Lower lobe of right lung (tissue), 2 donors: ENCODE measurements around the gene ZMPSTE24. TPM values are rescaled to one million over a fixed set of nuclear protein-coding genes. Genes with fewer than 3 reads are reported as not detected.

Experiments used
- ATAC-seq, 2 donors: fragments of 200-7000 bp; cut with Tn5 transposase; one replicate each; pipeline ENCODE4 v1.9.1; 2020 to 2022; ENCODE audit warnings: mild to moderate bottlenecking in 2 of 2, moderate library complexity in 2 of 2
- DNase-seq: peaks from one replicate; pipeline ENCODE4 v3.0.0-alpha.2; 2020
- H3K27ac ChIP-seq: fragments of 200-600 bp; one replicate; pipeline ENCODE4 v1.8.0; 2022
- H3K27me3 ChIP-seq: fragments of 200-600 bp; one replicate; pipeline ENCODE4 v1.8.0; 2022; ENCODE audit warnings: low read depth
- H3K36me3 ChIP-seq: fragments of 200-600 bp; one replicate; pipeline ENCODE4 v1.8.0; 2022; ENCODE audit warnings: mild to moderate bottlenecking
- H3K4me1 ChIP-seq: fragments of 200-600 bp; one replicate; pipeline ENCODE4 v1.8.0; 2022
- H3K4me3 ChIP-seq: fragments of 200-600 bp; one replicate; pipeline ENCODE4 v1.8.0; 2022; ENCODE audit warnings: mild to moderate bottlenecking
- H3K9me3 ChIP-seq: fragments of 200-600 bp; one replicate; pipeline ENCODE4 v1.8.0; 2022
- intact Hi-C: fragments of 100-400 bp; cut with DNase I; formaldehyde crosslinking; loops from one replicate; pipeline ENCODE4 v1.11.0; 2022
- total RNA-seq: library from RNA; stranded (reverse); fragmentation: NEBNext Ultra II Directional; extraction: Animal tissue kit (Norgen Biotek cat#: 25700); gene quantifications from one replicate; pipeline ENCODE4 v1.2.1, GENCODE V29; 2021
- TF ChIP-seq, protein P1 (sequence below): fragments of 200-600 bp; IDR thresholded peaks from one replicate; pipeline ENCODE4 v1.8.0; 2022; ENCODE audit warnings: antibody characterized with exemption, mild to moderate bottlenecking
- donor health status: DM: no; HTN: yes; CAD: no; lungs with severe emphysema.

The ZMPSTE24 gene
- total RNA-seq, 1 donor from 2014 or later: 42.5 TPM

GRCh38 chr1:40243351-40243750 lies 14.7 kb upstream of the ZMPSTE24 start:
- no peak overlapping the region for H3K27ac ChIP-seq
- TF ChIP-seq, protein P1, sequence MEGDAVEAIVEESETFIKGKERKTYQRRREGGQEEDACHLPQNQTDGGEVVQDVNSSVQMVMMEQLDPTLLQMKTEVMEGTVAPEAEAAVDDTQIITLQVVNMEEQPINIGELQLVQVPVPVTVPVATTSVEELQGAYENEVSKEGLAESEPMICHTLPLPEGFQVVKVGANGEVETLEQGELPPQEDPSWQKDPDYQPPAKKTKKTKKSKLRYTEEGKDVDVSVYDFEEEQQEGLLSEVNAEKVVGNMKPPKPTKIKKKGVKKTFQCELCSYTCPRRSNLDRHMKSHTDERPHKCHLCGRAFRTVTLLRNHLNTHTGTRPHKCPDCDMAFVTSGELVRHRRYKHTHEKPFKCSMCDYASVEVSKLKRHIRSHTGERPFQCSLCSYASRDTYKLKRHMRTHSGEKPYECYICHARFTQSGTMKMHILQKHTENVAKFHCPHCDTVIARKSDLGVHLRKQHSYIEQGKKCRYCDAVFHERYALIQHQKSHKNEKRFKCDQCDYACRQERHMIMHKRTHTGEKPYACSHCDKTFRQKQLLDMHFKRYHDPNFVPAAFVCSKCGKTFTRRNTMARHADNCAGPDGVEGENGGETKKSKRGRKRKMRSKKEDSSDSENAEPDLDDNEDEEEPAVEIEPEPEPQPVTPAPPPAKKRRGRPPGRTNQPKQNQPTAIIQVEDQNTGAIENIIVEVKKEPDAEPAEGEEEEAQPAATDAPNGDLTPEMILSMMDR: no peak
- H3K4me1 ChIP-seq: no peaks in the 10 kb centered on the region
- no peaks in the 10 kb centered on the region for H3K27me3 ChIP-seq
- no peaks in the 10 kb centered on the region for H3K9me3 ChIP-seq
- H3K36me3 ChIP-seq: peaks cover 9% of the 10 kb centered on the region
- ATAC-seq (no peak), DNase-seq (no peak)
- intact Hi-C loops: no loop called here
- H3K4me3 ChIP-seq: no peak overlapping the region

DNA sequence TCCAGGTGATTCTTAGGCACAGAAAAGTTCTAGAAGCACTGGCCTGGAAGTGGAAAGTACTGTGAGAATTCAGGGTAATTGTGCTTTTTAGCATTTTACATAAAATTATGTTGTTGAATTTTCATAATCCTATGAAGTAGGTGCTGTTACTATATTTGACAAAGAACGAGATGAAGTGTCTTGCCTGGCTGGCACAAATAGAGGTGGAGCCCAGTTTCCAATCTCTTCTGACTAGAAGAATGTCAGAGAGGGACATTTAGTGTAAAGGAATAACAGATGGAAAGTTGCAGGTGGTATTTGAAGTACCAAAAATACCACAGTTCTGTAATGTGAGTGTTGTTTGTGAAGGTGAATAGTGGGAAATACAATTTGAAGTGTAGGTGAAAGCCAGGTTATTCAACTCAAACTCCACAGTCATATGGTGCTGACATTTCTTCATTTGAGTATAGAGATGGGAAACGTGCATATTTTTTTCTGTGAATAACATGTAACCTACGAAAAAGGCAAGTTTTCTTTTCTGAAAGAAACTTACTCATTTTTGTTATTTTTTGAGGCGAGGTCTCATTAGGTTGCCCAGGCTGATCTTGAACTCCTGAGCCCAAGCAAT lies 13.8 kb upstream of the ZMPSTE24 start:
- Histone ChIP-seq H3K4me3 (no peak overlapping the region), H3K36me3 (peaks cover under 1% of the 10 kb centered on the region), H3K27ac (no peak overlapping the region), H3K9me3 (no peaks in the 10 kb centered on the region), H3K27me3 (no peaks in the 10 kb centered on the region), H3K4me1 (no peaks in the 10 kb centered on the region)
- no peak for DNase-seq
- no peak for ATAC-seq
- intact Hi-C loops: no loop called here
- TF ChIP-seq, protein P1: no peak

GRCh38 chr1:40245686-40246085 lies 12.3 kb upstream of the ZMPSTE24 start:
- Histone ChIP-seq H3K36me3 (no peaks in the 10 kb centered on the region), H3K4me1 (no peaks in the 10 kb centered on the region), H3K27ac (no peak overlapping the region), H3K27me3 (no peaks in the 10 kb centered on the region), H3K9me3 (no peaks in the 10 kb centered on the region), H3K4me3 (no peak overlapping the region)
- ATAC-seq: no peak
- TF ChIP-seq, protein P1: no peak
- intact Hi-C loops: no loop called here
- DNase-seq: no peak

DNA sequence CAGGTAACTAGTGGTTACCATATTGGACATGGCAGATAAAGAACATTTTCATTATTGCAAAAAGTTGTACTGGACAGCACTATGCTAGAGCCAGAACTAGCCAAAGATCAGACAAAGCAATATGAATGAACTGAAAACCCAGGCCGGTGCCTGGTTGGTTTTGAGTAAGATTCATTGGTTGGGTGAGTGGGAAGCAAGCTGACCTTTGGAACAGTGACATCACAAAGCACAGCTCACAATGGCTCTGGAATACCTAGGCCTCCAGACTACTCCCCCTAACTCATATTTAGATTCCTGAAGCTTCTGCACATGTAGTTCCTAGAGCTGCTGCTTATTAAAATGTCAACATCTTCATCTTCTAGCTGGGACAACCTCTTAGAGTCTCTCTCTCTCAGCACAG lies 10.4 kb upstream of the ZMPSTE24 start, which contains the start of gene TMCO2:
TMCO2 (plus strand) TSS at position 283 of the 400 bp plus-strand sequence; CDS start at position 340, 57 bp downstream.
- intact Hi-C loops: no loop called here
- TF ChIP-seq, protein P1: no peak
- DNase-seq (no peak), ATAC-seq (no peak)
- Histone ChIP-seq H3K4me1 (no peaks in the 10 kb centered on the region), H3K36me3 (no peaks in the 10 kb centered on the region), H3K27me3 (no peaks in the 10 kb centered on the region), H3K4me3 (no peak within 1 kb of the TSS), H3K9me3 (no peaks in the 10 kb centered on the region), H3K27ac (no peak within 1 kb of the TSS)

GRCh38 chr1:40248412-40248811 lies 9.6 kb upstream of the ZMPSTE24 start:
- Histone ChIP-seq H3K4me3 (no peak overlapping the region), H3K27ac (no peak overlapping the region), H3K36me3 (no peaks in the 10 kb centered on the region), H3K27me3 (no peaks in the 10 kb centered on the region), H3K4me1 (no peaks in the 10 kb centered on the region), H3K9me3 (no peaks in the 10 kb centered on the region)
- DNase-seq (no peak), ATAC-seq (no peak)
- TF ChIP-seq, protein P1: no peak
- intact Hi-C loops: no loop called here
